Ascending aorta (tissue), 2 donors: Measurements from ENCODE around the gene COL8A1. TPM values are rescaled to one million over a fixed set of nuclear protein-coding genes. Genes with fewer than 3 reads are reported as not detected.

Source experiments
- DNase-seq, 2 donors: peaks; one replicate each; pipeline ENCODE4 v3.0.0-alpha.2; 2019; ENCODE audit warnings: low spot score in 2 of 2
- H3K27ac ChIP-seq, 2 donors: fragments of 200-600 bp; sonication (generic); one replicate each; pipeline ENCODE4 v1.5.1; 2016 to 2017; ENCODE audit warnings: mild to moderate bottlenecking in 1 of 2
- H3K27me3 ChIP-seq: fragments of 200-600 bp; sonication (generic); one replicate; pipeline ENCODE4 v1.5.1; 2017
- H3K36me3 ChIP-seq, 2 donors: fragments of 200-600 bp; sonication (generic); one replicate each; pipeline ENCODE4 v1.5.1; 2016
- H3K4me1 ChIP-seq, 2 donors: fragments of 200-600 bp; sonication (generic); one replicate each; pipeline ENCODE4 v1.5.1; 2016 to 2017; ENCODE audit warnings: mild to moderate bottlenecking in 1 of 2
- H3K4me3 ChIP-seq, 2 donors: fragments of 200-600 bp; sonication (generic); one replicate each; pipeline ENCODE4 v1.5.1; 2016 to 2017; ENCODE audit warnings: mild to moderate bottlenecking in 1 of 2
- H3K9me3 ChIP-seq, 2 donors: fragments of 200-600 bp; sonication (generic); one replicate each; pipeline ENCODE4 v1.5.1; 2016
- intact Hi-C: fragments of 100-400 bp; cut with DNase I; formaldehyde crosslinking; loops from one replicate; pipeline ENCODE4 v1.15.1; 2023
- total RNA-seq: library from RNA; depleted of rRNA; stranded (reverse); fragments of >200 nt; gene quantifications from one replicate; pipeline ENCODE4 v1.1.0, GENCODE V29; 2016
- TF ChIP-seq, protein P1 (sequence below), 3 experiments: fragments of 200-600 bp in 2 of 3; fragments of 450-650 bp in 1 of 3; sonication (generic) in 2 of 3; IDR thresholded peaks; one replicate each; pipeline ENCODE4 v1.5.1; 2016 to 2019; ENCODE audit warnings: antibody characterized with exemption in 3 of 3, mild to moderate bottlenecking in 1 of 3, moderate library complexity in 1 of 3

COL8A1 gene
- total RNA-seq, 1 donor from 2014 or later = 459 TPM

DNA sequence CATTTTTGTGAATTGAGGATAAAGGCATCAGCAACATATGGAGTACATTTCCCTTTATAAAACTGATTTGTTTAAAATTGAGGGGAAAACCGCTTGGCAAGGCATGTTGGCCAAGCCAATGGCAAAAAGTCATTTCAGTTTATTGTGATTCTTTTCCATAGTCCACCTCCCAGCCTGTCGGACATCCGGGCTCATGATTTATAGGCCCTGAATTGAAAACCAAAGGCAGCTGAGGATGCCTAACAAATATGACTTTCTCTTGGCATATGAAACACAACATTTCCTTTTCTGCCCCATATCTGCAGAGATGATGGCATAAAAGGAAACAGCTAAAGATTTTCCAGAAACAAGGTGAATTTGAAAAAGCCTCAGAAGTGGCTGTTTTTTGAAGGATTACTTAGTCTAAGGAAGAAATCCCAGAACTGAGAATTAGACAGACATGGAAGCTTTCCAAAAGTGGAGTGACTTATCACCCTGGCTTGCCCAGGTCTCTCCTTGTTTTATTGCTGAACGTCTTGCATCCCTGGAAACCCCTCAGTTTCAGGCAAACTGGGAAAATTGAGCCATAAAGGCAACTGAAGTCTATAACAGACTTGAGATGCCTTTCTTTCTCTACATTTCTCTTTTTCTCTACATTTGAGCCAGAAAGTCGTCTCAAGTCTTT lies 74.0 kb downstream of the COL8A1 start:
- Histone ChIP-seq H3K9me3 (no peaks in the 10 kb centered on the region), H3K4me1 (peaks cover 0 to 49% of the 10 kb centered on the region in 2 donors), H3K36me3 (peaks cover 0 to 9% of the 10 kb centered on the region in 2 donors), H3K4me3 (no peak overlapping the region), H3K27me3 (no peaks in the 10 kb centered on the region), H3K27ac (peak overlapping the region; percentile 52 to 60)
- TF ChIP-seq, protein P1, sequence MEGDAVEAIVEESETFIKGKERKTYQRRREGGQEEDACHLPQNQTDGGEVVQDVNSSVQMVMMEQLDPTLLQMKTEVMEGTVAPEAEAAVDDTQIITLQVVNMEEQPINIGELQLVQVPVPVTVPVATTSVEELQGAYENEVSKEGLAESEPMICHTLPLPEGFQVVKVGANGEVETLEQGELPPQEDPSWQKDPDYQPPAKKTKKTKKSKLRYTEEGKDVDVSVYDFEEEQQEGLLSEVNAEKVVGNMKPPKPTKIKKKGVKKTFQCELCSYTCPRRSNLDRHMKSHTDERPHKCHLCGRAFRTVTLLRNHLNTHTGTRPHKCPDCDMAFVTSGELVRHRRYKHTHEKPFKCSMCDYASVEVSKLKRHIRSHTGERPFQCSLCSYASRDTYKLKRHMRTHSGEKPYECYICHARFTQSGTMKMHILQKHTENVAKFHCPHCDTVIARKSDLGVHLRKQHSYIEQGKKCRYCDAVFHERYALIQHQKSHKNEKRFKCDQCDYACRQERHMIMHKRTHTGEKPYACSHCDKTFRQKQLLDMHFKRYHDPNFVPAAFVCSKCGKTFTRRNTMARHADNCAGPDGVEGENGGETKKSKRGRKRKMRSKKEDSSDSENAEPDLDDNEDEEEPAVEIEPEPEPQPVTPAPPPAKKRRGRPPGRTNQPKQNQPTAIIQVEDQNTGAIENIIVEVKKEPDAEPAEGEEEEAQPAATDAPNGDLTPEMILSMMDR (IDR thresholded peaks at IDR 0.05) = no peak
- intact Hi-C loops = loop anchor here (5.0 kb wide), 1 partner anchor 55 kb away; no protein-coding TSS in a partner anchor
- no peak for DNase-seq

DNA sequence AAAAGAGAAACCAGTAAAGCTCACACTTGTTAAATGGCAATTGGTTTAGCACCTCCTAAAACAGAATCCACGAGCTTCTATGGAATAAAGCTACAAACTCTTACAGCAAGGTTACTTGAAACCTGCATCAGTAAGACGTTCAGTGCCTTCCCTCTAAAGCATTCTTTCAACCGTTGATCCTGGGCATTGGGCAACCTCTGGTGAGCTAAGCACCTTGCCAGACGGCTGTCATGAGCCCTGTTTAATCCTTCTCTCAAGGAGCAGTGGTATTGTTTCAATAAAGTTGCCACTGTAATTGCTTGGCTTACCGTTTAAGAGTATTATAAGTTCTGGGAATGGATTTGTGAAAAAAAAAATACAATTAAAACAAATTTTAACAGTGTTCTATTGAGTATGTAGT lies 75.0 kb downstream of the COL8A1 start:
- DNase-seq = no peak
- peaks cover 0 to 42% of the 10 kb centered on the region in 2 donors for H3K4me1 ChIP-seq
- H3K27me3 ChIP-seq = no peaks in the 10 kb centered on the region
- no peak overlapping the region for H3K4me3 ChIP-seq
- TF ChIP-seq, protein P1 (IDR thresholded peaks at IDR 0.05) = no peak
- peak overlapping the region; percentile 52 to 60 for H3K27ac ChIP-seq
- intact Hi-C loops = loop anchor here (5.0 kb wide), 1 partner anchor 56 kb away; no protein-coding TSS in a partner anchor
- no peaks in the 10 kb centered on the region for H3K36me3 ChIP-seq
- H3K9me3 ChIP-seq = no peaks in the 10 kb centered on the region

DNA sequence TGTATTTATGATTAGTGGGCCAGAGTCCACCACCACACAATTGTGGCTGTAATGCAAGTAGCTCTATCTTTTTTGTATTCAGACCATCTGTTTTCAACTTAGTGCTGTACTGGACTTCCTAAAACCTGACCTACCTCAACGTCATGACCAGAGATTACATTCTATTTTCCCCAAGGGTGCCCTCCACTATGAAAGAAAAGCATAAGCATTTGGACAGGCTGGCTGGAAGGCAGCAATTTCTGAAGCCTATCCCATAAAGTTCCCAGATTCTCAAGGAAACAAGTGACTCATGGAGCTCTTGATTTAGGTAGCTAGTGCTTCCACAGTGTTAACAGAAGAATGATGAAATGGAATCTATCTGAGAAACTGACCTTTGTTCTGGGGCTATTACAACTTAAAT lies 75.8 kb downstream of the COL8A1 start:
- Histone ChIP-seq H3K4me3 (no peak overlapping the region), H3K27ac (peak overlapping the region; percentile 52 to 60), H3K9me3 (no peaks in the 10 kb centered on the region), H3K27me3 (no peaks in the 10 kb centered on the region), H3K36me3 (no peaks in the 10 kb centered on the region), H3K4me1 (peaks cover 0 to 35% of the 10 kb centered on the region in 2 donors)
- DNase-seq = no peak
- TF ChIP-seq, protein P1 (IDR thresholded peaks at IDR 0.05) = no peak
- intact Hi-C loops = loop anchor here (5.0 kb wide), 1 partner anchor 57 kb away; no protein-coding TSS in a partner anchor

DNA sequence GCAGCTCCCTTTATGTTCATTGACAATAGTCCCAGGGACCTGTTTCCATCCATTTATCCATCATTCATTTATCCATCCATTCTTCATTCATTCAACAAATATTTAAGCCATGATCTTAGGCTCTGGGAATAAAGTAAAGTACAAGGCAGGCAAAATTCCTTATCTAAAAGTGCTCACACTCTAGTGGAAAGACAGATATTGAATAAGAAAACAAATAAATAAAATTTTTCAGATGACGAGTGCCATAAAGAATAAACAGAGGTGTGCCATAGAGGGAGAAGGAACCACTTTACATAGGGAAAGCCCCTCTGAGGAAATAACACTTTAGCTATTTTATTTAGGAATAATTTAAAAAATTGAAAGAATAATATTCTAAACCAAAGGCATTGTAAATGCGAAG lies 76.2 kb downstream of the COL8A1 start:
- H3K27me3 ChIP-seq = no peaks in the 10 kb centered on the region
- H3K36me3 ChIP-seq = no peaks in the 10 kb centered on the region
- no peaks in the 10 kb centered on the region for H3K9me3 ChIP-seq
- TF ChIP-seq, protein P1 (IDR thresholded peaks at IDR 0.05) = no peak
- peak overlapping the region; percentile 52 to 60 for H3K27ac ChIP-seq
- peaks cover 0 to 34% of the 10 kb centered on the region in 2 donors for H3K4me1 ChIP-seq
- DNase-seq = no peak
- intact Hi-C loops = loop anchor here (5.0 kb wide), 1 partner anchor 57 kb away; no protein-coding TSS in a partner anchor
- no peak overlapping the region for H3K4me3 ChIP-seq

DNA sequence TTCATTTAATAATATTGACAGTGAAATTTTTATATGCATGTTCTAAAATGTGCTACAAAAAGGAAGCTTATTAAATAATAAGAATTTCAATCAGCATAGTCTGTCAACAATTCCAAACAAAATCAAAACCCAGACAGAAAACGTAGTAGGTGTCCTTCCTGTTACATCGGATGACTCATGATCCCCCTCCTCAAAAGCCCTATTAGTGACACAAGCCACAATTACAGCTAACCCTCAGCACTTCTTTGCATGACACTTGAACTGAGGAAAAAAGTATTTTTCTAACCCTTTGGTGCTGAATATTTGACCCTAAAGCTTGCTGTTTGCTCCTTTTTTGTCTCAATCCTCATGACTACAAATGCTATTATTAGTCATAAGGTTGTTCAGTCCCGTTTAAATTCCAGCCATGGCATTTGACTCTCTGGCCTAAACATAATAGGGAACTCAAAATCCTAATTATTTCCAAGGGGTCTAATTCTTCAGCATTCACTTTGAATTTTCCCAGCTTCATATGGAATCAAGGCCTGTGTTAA lies 78.1 kb downstream of the COL8A1 start:
- TF ChIP-seq, protein P1 (IDR thresholded peaks at IDR 0.05) = no peak
- no peak for DNase-seq
- intact Hi-C loops = no loop called here
- H3K4me3 ChIP-seq = no peak overlapping the region
- no peaks in the 10 kb centered on the region for H3K36me3 ChIP-seq
- peaks cover 0 to 28% of the 10 kb centered on the region in 2 donors for H3K4me1 ChIP-seq
- no peaks in the 10 kb centered on the region for H3K27me3 ChIP-seq
- no peaks in the 10 kb centered on the region for H3K9me3 ChIP-seq
- peak overlapping the region in 1 of 2 donors; percentile 14 for H3K27ac ChIP-seq
